HG03457 (cell line): Measurements from ENCODE around the gene FOXP4.
"Not testable (repeated sequence)": the region's sequence is repeated elsewhere in the genome, so short reads cannot be mapped to it uniquely, and the experiment has no call there.

Experiments
- ATAC-seq: cut with Tn5 transposase; IDR thresholded peaks from one replicate; pipeline ENCODE4 v1.9.1; 2021; ENCODE audit warnings: moderate number of reproducible peaks; ENCODE audit not compliant: unreplicated experiment

FOXP4 gene

GRCh38 chr6:41596807-41597206, 50.6 kb downstream of the FOXP4 start:
- ATAC-seq = no peak

- no peak for ATAC-seq
Measured at GRCh38 chr6:41597246-41598000, 51.2 kb downstream of the FOXP4 start.

- ATAC-seq = no peak
Measured at GRCh38 chr6:41598670-41599014, 52.5 kb downstream of the FOXP4 start.

- no peak for ATAC-seq
Measured at GRCh38 chr6:41599015-41599851, 53.1 kb downstream of the FOXP4 start.

- ATAC-seq = no peak
Measured at GRCh38 chr6:41599852-41600445, 53.8 kb downstream of the FOXP4 start.

- no peak for ATAC-seq
Measured at GRCh38 chr6:41600499-41601247, 54.5 kb downstream of the FOXP4 start.

- no peak for ATAC-seq
Measured at GRCh38 chr6:41601248-41601549, 55.0 kb downstream of the FOXP4 start.

- no peak for ATAC-seq
Measured at GRCh38 chr6:41602422-41602743, 56.2 kb downstream of the FOXP4 start.

GRCh38 chr6:41602864-41603608, 56.9 kb downstream of the FOXP4 start:
- no peak for ATAC-seq

- no peak for ATAC-seq
Measured at GRCh38 chr6:41604006-41604405, 57.8 kb downstream of the FOXP4 start.

- ATAC-seq = no peak
Measured at GRCh38 chr6:41605649-41606048, 59.5 kb downstream of the FOXP4 start.

GRCh38 chr6:41607036-41607435, 60.9 kb downstream of the FOXP4 start:
- ATAC-seq = no peak

- ATAC-seq = no peak
Measured at GRCh38 chr6:41607736-41608135, 61.6 kb downstream of the FOXP4 start.

GRCh38 chr6:41608443-41609151, 62.4 kb downstream of the FOXP4 start:
- no peak for ATAC-seq

GRCh38 chr6:41614715-41615114, 68.5 kb downstream of the FOXP4 start:
- no peak for ATAC-seq

GRCh38 chr6:41615311-41615710, 69.1 kb downstream of the FOXP4 start:
- ATAC-seq = no peak

GRCh38 chr6:41618598-41618997, 72.4 kb downstream of the FOXP4 start:
- ATAC-seq = no peak

GRCh38 chr6:41619193-41619592, 73.0 kb downstream of the FOXP4 start:
- ATAC-seq = not testable (repeated sequence)

- ATAC-seq = no peak
Measured at GRCh38 chr6:41621367-41621766, 75.2 kb downstream of the FOXP4 start.

- no peak for ATAC-seq
Measured at GRCh38 chr6:41621802-41622201, 75.6 kb downstream of the FOXP4 start.
